Liver (tissue), 9 donors: ENCODE results near the gene TJP1. TPM values are rescaled to one million over a fixed set of nuclear protein-coding genes. Genes with fewer than 3 reads are reported as not detected.

Source experiments
- DNase-seq: peaks from one replicate; pipeline ENCODE4 v3.0.0-alpha.2; 2017; ENCODE audit warnings: low spot score
- H3K27ac ChIP-seq, 2 donors: one replicate each; pipeline ENCODE4 v1.7.0; 2013; ENCODE audit warnings: inconsistent platforms in 2 of 2, low read length in 2 of 2, control low read depth in 1 of 2, low read depth in 1 of 2, mild to moderate bottlenecking in 1 of 2
- H3K27me3 ChIP-seq, 4 donors: one replicate each; pipeline versions ENCODE4 v1.6.1 to v1.7.0; 2013; ENCODE audit warnings: low read length in 3 of 4, inconsistent platforms in 1 of 4, mild to moderate bottlenecking in 1 of 4, moderate library complexity in 1 of 4; ENCODE audit not compliant: control insufficient read depth in 4 of 4, insufficient read depth in 4 of 4
- H3K36me3 ChIP-seq, 4 donors: one replicate each; pipeline versions ENCODE4 v1.6.1 to v1.7.0; 2013; ENCODE audit warnings: low read length in 3 of 4, mild to moderate bottlenecking in 3 of 4, low read depth in 1 of 4, moderate library complexity in 1 of 4; ENCODE audit not compliant: control insufficient read depth in 4 of 4, insufficient read depth in 3 of 4
- H3K4me1 ChIP-seq, 4 donors: one replicate each; pipeline versions ENCODE4 v1.6.1 to v1.7.0; 2013; ENCODE audit warnings: low read length in 3 of 4, mild to moderate bottlenecking in 3 of 4, moderate library complexity in 1 of 4; ENCODE audit not compliant: control insufficient read depth in 4 of 4, insufficient read depth in 4 of 4
- H3K4me3 ChIP-seq, 3 donors: one replicate each; pipeline versions ENCODE4 v1.6.1 to v1.7.0; 2013; ENCODE audit warnings: low read length in 3 of 3, control low read depth in 1 of 3, low read depth in 1 of 3, mild to moderate bottlenecking in 1 of 3
- H3K9ac ChIP-seq, 2 donors: one replicate each; pipeline ENCODE4 v1.7.0; 2013; ENCODE audit warnings: low read length in 2 of 2, mild to moderate bottlenecking in 2 of 2, moderate library complexity in 2 of 2, control low read depth in 1 of 2, low read depth in 1 of 2
- H3K9me3 ChIP-seq, 4 donors: one replicate each; pipeline versions ENCODE4 v1.6.1 to v1.7.0; 2013; ENCODE audit warnings: low read length in 3 of 4; ENCODE audit not compliant: control insufficient read depth in 4 of 4
- FOXA1 ChIP-seq: IDR thresholded peaks from 2 replicates; pipeline ENCODE4 v1.6.1; 2016; ENCODE audit warnings: antibody characterized with exemption
- FOXA2 ChIP-seq: IDR thresholded peaks from 2 replicates; pipeline ENCODE4 v1.6.1; 2016; ENCODE audit warnings: antibody characterized with exemption
- GABPA ChIP-seq, 2 donors: IDR thresholded peaks in 1 of 2; conservative IDR thresholded peaks in 1 of 2; 2 replicates each; pipeline ENCODE4 v1.6.1; 2016; ENCODE audit warnings: antibody characterized with exemption in 2 of 2, mild to moderate bottlenecking in 1 of 2, moderate library complexity in 1 of 2
- HNF4G ChIP-seq: IDR thresholded peaks from 2 replicates; pipeline ENCODE4 v1.6.1; 2016; ENCODE audit warnings: antibody characterized with exemption
- NR2F2 ChIP-seq: IDR thresholded peaks from 2 replicates; pipeline ENCODE4 v1.6.1; 2016; ENCODE audit warnings: antibody characterized with exemption
- RAD21 ChIP-seq, 2 donors: IDR thresholded peaks; 2 replicates each; pipeline ENCODE4 v1.6.1; 2016; ENCODE audit warnings: antibody characterized with exemption in 2 of 2, mild to moderate bottlenecking in 2 of 2
- RXRA ChIP-seq, 2 donors: IDR thresholded peaks; 2 replicates each; pipeline ENCODE4 v1.6.1; 2017 to 2018; ENCODE audit warnings: antibody characterized with exemption in 2 of 2, mild to moderate bottlenecking in 1 of 2
- SP1 ChIP-seq: IDR thresholded peaks from 2 replicates; pipeline ENCODE4 v1.6.1; 2018; ENCODE audit warnings: antibody characterized with exemption, mild to moderate bottlenecking
- YY1 ChIP-seq: IDR thresholded peaks from 2 replicates; pipeline ENCODE4 v1.6.1; 2016; ENCODE audit warnings: antibody characterized with exemption, mild to moderate bottlenecking
- WGBS: extraction: QIAGEN DNeasy Blood & Tissue Kit; methylation state at CpG from one replicate; pipeline ENCODE4 v1.1.7; 2013; 5-methylcytosine and 5-hydroxymethylcytosine counted together
- polyA plus RNA-seq, 2 donors: library from polyadenylated mRNA; stranded (reverse) in 1 of 2; unstranded in 1 of 2; fragments of 200-250 nt in 1 of 2; fragments of >200 nt in 1 of 2; fragmentation: Nextera tagmentation in 1 of 2; extraction: Ambion mirVana in 1 of 2; gene quantifications; one replicate each; pipeline versions ENCODE4 v1.2.1 to v1.2.3, GENCODE V29; 2013 to 2015
- total RNA-seq, 2 donors: library from RNA; depleted of rRNA; stranded (reverse); fragments of >200 nt; gene quantifications; one replicate each; pipeline ENCODE4 v1.2.3, GENCODE V29; 2014
- TF ChIP-seq, protein P1 (sequence below): IDR thresholded peaks from 2 replicates; pipeline ENCODE4 v1.6.1; 2016; ENCODE audit warnings: antibody characterized with exemption
- TF ChIP-seq, protein P2 (sequence below): fragments of 150-350 bp; IDR thresholded peaks from 2 replicates; pipeline ENCODE4 v1.5.1; 2017; ENCODE audit warnings: improper control_type of control experiment, low read depth, low read length; ENCODE audit not compliant: missing input control
- TF ChIP-seq, protein P3 (sequence below): IDR thresholded peaks from 2 replicates; pipeline ENCODE4 v1.6.1; 2016; ENCODE audit warnings: antibody characterized with exemption, mild to moderate bottlenecking
- TF ChIP-seq, protein P4 (sequence below): IDR thresholded peaks from 2 replicates; pipeline ENCODE4 v1.6.1; 2016; ENCODE audit warnings: antibody characterized with exemption
- donor health status: healthy.
- donor health status: healthy.
- donor health status: healthy.
- donor health status: healthy.
- donor health status: healthy.

Gene TJP1
- total and polyA plus RNA-seq, 4 donors, result 12.6 to 40.4 (median 16.9) TPM

DNA sequence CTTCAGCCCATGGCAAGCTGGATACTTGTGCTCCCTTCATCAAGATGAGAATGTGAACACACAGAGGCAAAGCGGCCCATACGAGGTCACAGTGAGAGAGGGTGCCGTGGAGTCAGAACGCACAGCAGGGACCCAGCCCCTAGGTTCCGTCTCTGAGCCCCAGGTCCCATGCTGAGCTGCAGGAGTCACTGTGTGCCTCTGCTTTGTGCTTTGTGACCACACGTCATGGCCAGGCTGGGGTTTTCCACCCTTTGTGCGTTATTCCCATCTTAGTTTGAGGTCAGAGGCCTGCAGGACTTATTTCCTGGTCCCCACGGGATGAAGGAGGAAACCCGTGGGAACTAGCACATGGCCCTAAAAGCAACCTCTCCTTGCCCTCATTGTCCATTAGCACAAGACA lies 140.3 kb downstream of the TJP1 start:
- Histone ChIP-seq H3K27me3 (no peaks in the 10 kb centered on the region), H3K4me3 (no peak overlapping the region), H3K9me3 (no peaks in the 10 kb centered on the region), H3K36me3 (no peaks in the 10 kb centered on the region), H3K9ac (no peak overlapping the region), H3K27ac (no peak overlapping the region), H3K4me1 (peaks cover under 1 to 12% (median 3%) of the 10 kb centered on the region in 4 donors)
- no peak for DNase-seq
- WGBS, result 87% methylated on average over 9 of the region's 9 CpGs
- TF ChIP-seq, protein P1, sequence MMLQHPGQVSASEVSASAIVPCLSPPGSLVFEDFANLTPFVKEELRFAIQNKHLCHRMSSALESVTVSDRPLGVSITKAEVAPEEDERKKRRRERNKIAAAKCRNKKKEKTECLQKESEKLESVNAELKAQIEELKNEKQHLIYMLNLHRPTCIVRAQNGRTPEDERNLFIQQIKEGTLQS, result no peak
- TF ChIP-seq HNF4G, result no peak
- TF ChIP-seq FOXA1, result no peak
- no peak for TF ChIP-seq YY1
- no peak for TF ChIP-seq SP1
- no peak for TF ChIP-seq GABPA (IDR thresholded peaks at IDR 0.05 in 1 of 2, conservative IDR thresholded peaks at IDR 0.05 in 1 of 2)
- TF ChIP-seq, protein P2, sequence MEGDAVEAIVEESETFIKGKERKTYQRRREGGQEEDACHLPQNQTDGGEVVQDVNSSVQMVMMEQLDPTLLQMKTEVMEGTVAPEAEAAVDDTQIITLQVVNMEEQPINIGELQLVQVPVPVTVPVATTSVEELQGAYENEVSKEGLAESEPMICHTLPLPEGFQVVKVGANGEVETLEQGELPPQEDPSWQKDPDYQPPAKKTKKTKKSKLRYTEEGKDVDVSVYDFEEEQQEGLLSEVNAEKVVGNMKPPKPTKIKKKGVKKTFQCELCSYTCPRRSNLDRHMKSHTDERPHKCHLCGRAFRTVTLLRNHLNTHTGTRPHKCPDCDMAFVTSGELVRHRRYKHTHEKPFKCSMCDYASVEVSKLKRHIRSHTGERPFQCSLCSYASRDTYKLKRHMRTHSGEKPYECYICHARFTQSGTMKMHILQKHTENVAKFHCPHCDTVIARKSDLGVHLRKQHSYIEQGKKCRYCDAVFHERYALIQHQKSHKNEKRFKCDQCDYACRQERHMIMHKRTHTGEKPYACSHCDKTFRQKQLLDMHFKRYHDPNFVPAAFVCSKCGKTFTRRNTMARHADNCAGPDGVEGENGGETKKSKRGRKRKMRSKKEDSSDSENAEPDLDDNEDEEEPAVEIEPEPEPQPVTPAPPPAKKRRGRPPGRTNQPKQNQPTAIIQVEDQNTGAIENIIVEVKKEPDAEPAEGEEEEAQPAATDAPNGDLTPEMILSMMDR, result no peak
- no peak for TF ChIP-seq RXRA (IDR thresholded peaks at IDR 0.05)
- TF ChIP-seq RAD21 (IDR thresholded peaks at IDR 0.05), result no peak
- TF ChIP-seq, protein P3, sequence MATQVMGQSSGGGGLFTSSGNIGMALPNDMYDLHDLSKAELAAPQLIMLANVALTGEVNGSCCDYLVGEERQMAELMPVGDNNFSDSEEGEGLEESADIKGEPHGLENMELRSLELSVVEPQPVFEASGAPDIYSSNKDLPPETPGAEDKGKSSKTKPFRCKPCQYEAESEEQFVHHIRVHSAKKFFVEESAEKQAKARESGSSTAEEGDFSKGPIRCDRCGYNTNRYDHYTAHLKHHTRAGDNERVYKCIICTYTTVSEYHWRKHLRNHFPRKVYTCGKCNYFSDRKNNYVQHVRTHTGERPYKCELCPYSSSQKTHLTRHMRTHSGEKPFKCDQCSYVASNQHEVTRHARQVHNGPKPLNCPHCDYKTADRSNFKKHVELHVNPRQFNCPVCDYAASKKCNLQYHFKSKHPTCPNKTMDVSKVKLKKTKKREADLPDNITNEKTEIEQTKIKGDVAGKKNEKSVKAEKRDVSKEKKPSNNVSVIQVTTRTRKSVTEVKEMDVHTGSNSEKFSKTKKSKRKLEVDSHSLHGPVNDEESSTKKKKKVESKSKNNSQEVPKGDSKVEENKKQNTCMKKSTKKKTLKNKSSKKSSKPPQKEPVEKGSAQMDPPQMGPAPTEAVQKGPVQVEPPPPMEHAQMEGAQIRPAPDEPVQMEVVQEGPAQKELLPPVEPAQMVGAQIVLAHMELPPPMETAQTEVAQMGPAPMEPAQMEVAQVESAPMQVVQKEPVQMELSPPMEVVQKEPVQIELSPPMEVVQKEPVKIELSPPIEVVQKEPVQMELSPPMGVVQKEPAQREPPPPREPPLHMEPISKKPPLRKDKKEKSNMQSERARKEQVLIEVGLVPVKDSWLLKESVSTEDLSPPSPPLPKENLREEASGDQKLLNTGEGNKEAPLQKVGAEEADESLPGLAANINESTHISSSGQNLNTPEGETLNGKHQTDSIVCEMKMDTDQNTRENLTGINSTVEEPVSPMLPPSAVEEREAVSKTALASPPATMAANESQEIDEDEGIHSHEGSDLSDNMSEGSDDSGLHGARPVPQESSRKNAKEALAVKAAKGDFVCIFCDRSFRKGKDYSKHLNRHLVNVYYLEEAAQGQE, result no peak
- TF ChIP-seq FOXA2, result no peak
- TF ChIP-seq, protein P4, sequence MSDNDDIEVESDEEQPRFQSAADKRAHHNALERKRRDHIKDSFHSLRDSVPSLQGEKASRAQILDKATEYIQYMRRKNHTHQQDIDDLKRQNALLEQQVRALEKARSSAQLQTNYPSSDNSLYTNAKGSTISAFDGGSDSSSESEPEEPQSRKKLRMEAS, result no peak

DNA sequence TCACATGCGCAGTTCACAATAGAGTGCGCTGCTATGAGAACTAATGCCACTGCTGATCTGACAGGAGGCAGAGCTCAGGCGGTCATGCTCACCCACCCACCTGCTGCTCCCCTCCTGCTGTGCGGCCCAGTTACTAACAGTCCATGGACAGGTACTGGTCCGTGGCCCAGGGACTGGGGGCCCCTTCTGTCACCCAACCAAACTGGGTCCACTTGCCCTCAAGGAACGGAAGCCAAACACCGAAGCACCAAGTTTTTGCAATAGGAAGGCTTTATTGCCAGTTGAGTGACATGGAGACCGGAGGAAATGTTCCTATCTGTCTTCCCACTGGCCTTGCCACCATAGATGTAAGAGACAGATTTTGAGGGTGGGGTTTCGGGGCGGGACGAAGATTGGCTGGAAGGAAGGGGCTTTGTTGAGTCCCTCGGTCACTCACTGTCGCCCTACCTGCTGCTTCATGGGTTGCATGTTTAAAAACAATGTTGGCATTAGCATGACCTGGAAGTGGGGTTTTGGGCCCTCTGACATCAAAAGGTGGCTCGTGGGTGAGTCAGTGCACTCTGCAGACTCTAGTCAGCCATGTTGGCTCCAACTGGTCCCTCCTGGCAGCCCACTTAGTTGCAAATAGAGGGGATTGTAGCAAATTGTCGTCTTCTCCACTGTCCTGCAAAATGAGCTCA lies 141.0 kb downstream of the TJP1 start:
- Histone ChIP-seq H3K9me3 (no peaks in the 10 kb centered on the region), H3K27ac (no peak overlapping the region), H3K4me1 (peaks cover 0 to 6% (median 2%) of the 10 kb centered on the region in 4 donors), H3K9ac (no peak overlapping the region), H3K4me3 (no peak overlapping the region), H3K27me3 (no peaks in the 10 kb centered on the region), H3K36me3 (no peaks in the 10 kb centered on the region)
- no peak for DNase-seq
- TF ChIP-seq, protein P1, result no peak
- TF ChIP-seq FOXA2 (no peak), NR2F2 (no peak), GABPA (IDR thresholded peaks at IDR 0.05 in 1 of 2, conservative IDR thresholded peaks at IDR 0.05 in 1 of 2) (no peak), RAD21 (IDR thresholded peaks at IDR 0.05) (no peak)
- TF ChIP-seq, protein P4, result no peak
- TF ChIP-seq, protein P3, result no peak
- WGBS, result 97% methylated on average over 15 of the region's 15 CpGs
